RWPE2 (cell line): ENCODE data around the gene SLC2A5.

Experiments
- ATAC-seq: fragments of 200-7000 bp; cut with Tn5 transposase; 3 replicates; pipeline ENCODE4 v1.9.1; 2021; ENCODE audit warnings: low read depth
- DNase-seq: peaks from one replicate; pipeline ENCODE4 v3.0.0-alpha.2; 2020; ENCODE audit warnings: low spot score
- H3K27ac ChIP-seq: fragments of 450-650 bp; 2 replicates; pipeline ENCODE4 v1.5.1; 2017; ENCODE audit warnings: mild to moderate bottlenecking; ENCODE audit not compliant: poor library complexity, severe bottlenecking
- H3K27me3 ChIP-seq: fragments of 250-450 bp; sonication (Bioruptor Pico); 2 replicates; pipeline ENCODE4 v1.5.1; 2021; ENCODE audit warnings: mild to moderate bottlenecking, moderate library complexity; ENCODE audit not compliant: insufficient read depth, poor library complexity, severe bottlenecking
- H3K36me3 ChIP-seq: fragments of 250-450 bp; sonication (Bioruptor Pico); 2 replicates; pipeline ENCODE4 v1.5.1; 2020; ENCODE audit warnings: low read depth, mild to moderate bottlenecking, moderate library complexity
- H3K4me1 ChIP-seq: fragments of 250-450 bp; sonication (Bioruptor Pico); 2 replicates; pipeline ENCODE4 v1.5.1; 2021; ENCODE audit warnings: mild to moderate bottlenecking, moderate library complexity; ENCODE audit not compliant: insufficient read depth, poor library complexity, severe bottlenecking
- H3K4me3 ChIP-seq: fragments of 250-450 bp; sonication (Bioruptor Pico); 2 replicates; pipeline ENCODE4 v1.5.1; 2021; ENCODE audit warnings: mild to moderate bottlenecking, moderate library complexity; ENCODE audit not compliant: severe bottlenecking
- H3K9me3 ChIP-seq: fragments of 250-450 bp; sonication (Bioruptor Pico); 2 replicates; pipeline ENCODE4 v1.5.1; 2021; ENCODE audit warnings: mild to moderate bottlenecking, moderate library complexity; ENCODE audit not compliant: severe bottlenecking
- CTCF ChIP-seq: fragments of 450-650 bp; IDR thresholded peaks from one replicate; pipeline ENCODE4 v1.5.1; 2017; ENCODE audit warnings: mild to moderate bottlenecking, moderate library complexity; ENCODE audit not compliant: poor library complexity, severe bottlenecking

Gene SLC2A5

GRCh38 chr1:9020305-9020704, 49.1 kb downstream of the SLC2A5 start:
- no peaks in the 10 kb centered on the region for H3K9me3 ChIP-seq
- no peak for ATAC-seq

GRCh38 chr1:9019896-9020295, 49.5 kb downstream of the SLC2A5 start:
- Histone ChIP-seq H3K27ac (no peak overlapping the region), H3K36me3 (no peaks in the 10 kb centered on the region), H3K4me3 (no peak overlapping the region), H3K27me3 (no peaks in the 10 kb centered on the region), H3K9me3 (no peaks in the 10 kb centered on the region), H3K4me1 (no peaks in the 10 kb centered on the region)
- ATAC-seq, result no peak
- no peak for TF ChIP-seq CTCF
- DNase-seq, result no peak

More at GRCh38 chr1:9020305-9020704, 49.1 kb downstream of the SLC2A5 start:
- no peaks in the 10 kb centered on the region for H3K4me1 ChIP-seq
- H3K27ac ChIP-seq, result no peak overlapping the region
- TF ChIP-seq CTCF, result no peak
- no peaks in the 10 kb centered on the region for H3K27me3 ChIP-seq
- no peak overlapping the region for H3K4me3 ChIP-seq
- DNase-seq, result no peak
- H3K36me3 ChIP-seq, result no peaks in the 10 kb centered on the region

GRCh38 chr1:9018333-9018732, 51.1 kb downstream of the SLC2A5 start:
- no peaks in the 10 kb centered on the region for H3K9me3 ChIP-seq
- no peak overlapping the region for H3K27ac ChIP-seq
- no peak overlapping the region for H3K4me3 ChIP-seq
- no peak for ATAC-seq
- no peaks in the 10 kb centered on the region for H3K27me3 ChIP-seq
- no peak for DNase-seq
- H3K4me1 ChIP-seq, result no peaks in the 10 kb centered on the region
- H3K36me3 ChIP-seq, result no peaks in the 10 kb centered on the region
- no peak for TF ChIP-seq CTCF

GRCh38 chr1:9016455-9016854, 53.0 kb downstream of the SLC2A5 start:
- no peak for TF ChIP-seq CTCF
- Histone ChIP-seq H3K9me3 (no peaks in the 10 kb centered on the region), H3K4me3 (no peak overlapping the region), H3K27me3 (no peaks in the 10 kb centered on the region), H3K36me3 (no peaks in the 10 kb centered on the region), H3K4me1 (no peaks in the 10 kb centered on the region), H3K27ac (no peak overlapping the region)
- DNase-seq, result no peak
- ATAC-seq, result no peak

GRCh38 chr1:9014475-9015375, 54.7 kb downstream of the SLC2A5 start:
- no peaks in the 10 kb centered on the region for H3K4me1 ChIP-seq
- H3K27ac ChIP-seq, result no peak overlapping the region
- DNase-seq, result no peak
- H3K36me3 ChIP-seq, result no peaks in the 10 kb centered on the region
- no peaks in the 10 kb centered on the region for H3K9me3 ChIP-seq
- H3K4me3 ChIP-seq, result no peak overlapping the region
- ATAC-seq, result no peak
- no peaks in the 10 kb centered on the region for H3K27me3 ChIP-seq
- TF ChIP-seq CTCF, result no peak
